A549 (cell line): ENCODE data around the gene ISCA2. TPM values are rescaled to one million over a fixed set of nuclear protein-coding genes. Genes with fewer than 3 reads are reported as not detected.

Source experiments
- ATAC-seq, 2 experiments: fragments of 200-7000 bp in 1 of 2; fragments of >200 bp in 1 of 2; cut with Nextera tagmentation in 1 of 2; cut with Tn5 transposase in 1 of 2; 3 replicates each; pipeline versions ENCODE4 v1.8.0 to v1.9.1; 2018 to 2020; ENCODE audit warnings: mild to moderate bottlenecking in 1 of 2, moderate library complexity in 1 of 2
- CTCF ChIA-PET: fragments of 300-600 bp; sonication (Branson Sonifier 250); formaldehyde crosslinking; extraction: SDS; loops from one replicate; lab custom pipeline; 2021; ENCODE audit warnings: antibody characterized with exemption, inconsistent platforms; lab: Yijun Ruan, JAX
- POLR2A ChIA-PET: fragments of 350-600 bp; formaldehyde crosslinking; extraction: SDS; loops from one replicate; lab custom pipeline; 2021; ENCODE audit warnings: antibody characterized with exemption, inconsistent platforms; lab: Yijun Ruan, JAX
- DNase-seq, 2 experiments: peaks; one replicate each; pipeline versions ENCODE4 v3.0.0 to v3.0.0-alpha.2; 2011 to 2016; ENCODE audit warnings: low read depth in 1 of 2, low spot score in 1 of 2
- FAIRE-seq: peaks from 2 replicates; lab custom pipeline; 2011; peaks lifted over from hg19 to GRCh38; lab: Jason Lieb, UNC
- H3K27ac ChIP-seq, 2 experiments: fragments of >200 bp; sonication (Bioruptor Twin); formaldehyde crosslinking; 3 replicates each; pipeline ENCODE4 v1.5.1; 2016 to 2017
- H3K4me1 ChIP-seq: fragments of >200 bp; sonication (Bioruptor Twin); formaldehyde crosslinking; 3 replicates; pipeline ENCODE4 v1.6.1; 2016
- H3K4me2 ChIP-seq: fragments of >200 bp; sonication (Bioruptor Twin); formaldehyde crosslinking; 3 replicates; pipeline ENCODE4 v1.6.1; 2016
- H3K4me3 ChIP-seq: fragments of >200 bp; sonication (Bioruptor Twin); formaldehyde crosslinking; 3 replicates; pipeline ENCODE4 v1.5.1; 2016
- H3K9me3 ChIP-seq: fragments of >200 bp; sonication (Bioruptor Twin); formaldehyde crosslinking; 3 replicates; pipeline ENCODE4 v1.6.1; 2016
- BHLHE40 ChIP-seq: IDR thresholded peaks from 2 replicates; pipeline ENCODE4 v1.6.1; 2012; ENCODE audit warnings: low read depth, low read length, inconsistent platforms
- CEBPB ChIP-seq, 2 experiments: fragments of >200 bp in 1 of 2; sonication (Bioruptor Twin) in 1 of 2; formaldehyde crosslinking in 1 of 2; IDR thresholded peaks; 2 replicates each; pipeline ENCODE4 v1.6.1; 2012 to 2016
- CHD2 ChIP-seq: fragments of 150-350 bp; IDR thresholded peaks from 2 replicates; pipeline ENCODE4 v1.6.1; 2014; ENCODE audit warnings: low read length; ENCODE audit not compliant: partially characterized antibody
- EHF ChIP-seq: fragments of 250-450 bp; sonication (Bioruptor Pico); IDR thresholded peaks from 2 replicates; pipeline ENCODE4 v1.5.0; 2020; ENCODE audit warnings: mild to moderate bottlenecking
- EHMT2 ChIP-seq: fragments of 200-600 bp; sonication (generic); IDR thresholded peaks from 2 replicates; pipeline ENCODE4 v1.6.1; 2016; ENCODE audit warnings: antibody characterized with exemption, low read depth, mild to moderate bottlenecking, moderate library complexity
- EP300 ChIP-seq, 2 experiments: fragments of >200 bp; sonication (Bioruptor Twin); formaldehyde crosslinking; IDR thresholded peaks; 2 replicates in 1 of 2; 3 replicates in 1 of 2; pipeline ENCODE4 v1.6.1; 2016 to 2017
- ESRRA ChIP-seq: fragments of 150-350 bp; IDR thresholded peaks from 2 replicates; pipeline ENCODE4 v1.6.1; 2014; ENCODE audit warnings: mild to moderate bottlenecking, low read length, borderline replicate concordance
- FOSL2 ChIP-seq, 2 experiments: fragments of 450-650 bp in 1 of 2; fragments of >200 bp in 1 of 2; sonication (Bioruptor Twin) in 1 of 2; formaldehyde crosslinking; IDR thresholded peaks; 2 replicates each; pipeline versions ENCODE4 v1.5.0 to v1.6.1; 2016 to 2020; ENCODE audit warnings: mild to moderate bottlenecking in 1 of 2, moderate library complexity in 1 of 2
- GATA3 ChIP-seq: IDR thresholded peaks from 2 replicates; pipeline ENCODE4 v1.6.1; 2012; ENCODE audit warnings: borderline replicate concordance
- HOXA7 ChIP-seq: fragments of 250-450 bp; sonication (Bioruptor Pico); IDR thresholded peaks from 2 replicates; pipeline ENCODE4 v1.5.0; 2020; ENCODE audit warnings: mild to moderate bottlenecking, moderate library complexity
- HOXB5 ChIP-seq: fragments of 250-450 bp; sonication (Bioruptor Pico); IDR thresholded peaks from 2 replicates; pipeline ENCODE4 v1.5.0; 2020; ENCODE audit warnings: mild to moderate bottlenecking, moderate library complexity
- JUN ChIP-seq, 2 experiments: fragments of >200 bp; sonication (Bioruptor Twin); formaldehyde crosslinking; IDR thresholded peaks; 2 replicates in 1 of 2; 3 replicates in 1 of 2; pipeline ENCODE4 v1.6.1; 2016 to 2017
- JUNB ChIP-seq: fragments of >200 bp; sonication (Bioruptor Twin); formaldehyde crosslinking; IDR thresholded peaks from 2 replicates; pipeline ENCODE4 v1.6.1; 2016
- MAX ChIP-seq: IDR thresholded peaks from 2 replicates; pipeline ENCODE4 v1.6.1; 2012
- MAZ ChIP-seq: fragments of 150-350 bp; IDR thresholded peaks from 2 replicates; pipeline ENCODE4 v1.6.1; 2014; ENCODE audit warnings: antibody characterized with exemption, low read depth, low read length, borderline replicate concordance
- NFE2L2 ChIP-seq: fragments of 150-350 bp; conservative IDR thresholded peaks from 2 replicates; pipeline ENCODE4 v1.6.1; 2014; ENCODE audit warnings: low read length
- NPAS2 ChIP-seq: fragments of 250-450 bp; sonication (Bioruptor Pico); IDR thresholded peaks from 2 replicates; pipeline ENCODE4 v1.8.0; 2022; ENCODE audit warnings: mild to moderate bottlenecking, moderate library complexity, borderline replicate concordance
- NR3C1 ChIP-seq: fragments of >200 bp; sonication (Bioruptor Twin); formaldehyde crosslinking; IDR thresholded peaks from 3 replicates; pipeline ENCODE4 v1.6.1; 2017
- PBX3 ChIP-seq: IDR thresholded peaks from 2 replicates; pipeline ENCODE4 v1.6.1; 2012
- PHF8 ChIP-seq: fragments of 200-600 bp; sonication (generic); IDR thresholded peaks from 2 replicates; pipeline ENCODE4 v1.6.1; 2016; ENCODE audit warnings: low read depth, mild to moderate bottlenecking, antibody characterized with exemption, moderate library complexity, borderline replicate concordance
- POLR2AphosphoS2 ChIP-seq: conservative IDR thresholded peaks from 2 replicates; pipeline ENCODE4 v1.6.1; 2012; ENCODE audit warnings: low read length, improper control_type of control experiment, inconsistent platforms
- RCOR1 ChIP-seq: fragments of 150-350 bp; IDR thresholded peaks from 2 replicates; pipeline ENCODE4 v1.6.1; 2014; ENCODE audit warnings: antibody characterized with exemption, low read length, low read depth
- TFCP2L1 ChIP-seq: fragments of 250-450 bp; sonication (Bioruptor Pico); IDR thresholded peaks from 2 replicates; pipeline ENCODE4 v1.5.0; 2021; ENCODE audit warnings: mild to moderate bottlenecking
- TP53 ChIP-seq: fragments of 250-450 bp; sonication (Bioruptor Pico); IDR thresholded peaks from 2 replicates; pipeline ENCODE4 v1.5.0; 2021; ENCODE audit warnings: mild to moderate bottlenecking, moderate library complexity
- USF2 ChIP-seq: fragments of 450-650 bp; IDR thresholded peaks from 2 replicates; pipeline ENCODE4 v1.6.1; 2014; ENCODE audit warnings: antibody characterized with exemption
- ZNF302 ChIP-seq: fragments of 250-450 bp; sonication (Bioruptor Pico); IDR thresholded peaks from 2 replicates; pipeline ENCODE4 v1.9.0; 2021; ENCODE audit warnings: inconsistent platforms, mild to moderate bottlenecking, moderate library complexity
- WGBS: methylation state at CpG from one replicate; pipeline ENCODE4 v1.1.6; 2017; ENCODE audit errors: missing lambda C conversion rate; 5-methylcytosine and 5-hydroxymethylcytosine counted together
- polyA plus RNA-seq, 4 experiments: library from polyadenylated mRNA; depleted of rRNA in 3 of 4; stranded (reverse); fragments of >200 nt; fragmentation: RNase III in 1 of 4; extraction: RNeasy Plus Mini Kit Qiagen cat#74134 plus additional on column Dnase treatment in 1 of 4; gene quantifications; 2 replicates in 3 of 4; 3 replicates in 1 of 4; pipeline ENCODE4 v1.2.3, GENCODE V29; 2011 to 2017

Gene ISCA2
- polyA plus RNA-seq, 2 of the 4 experiments (the other 2 are of a cell fraction) = 48.8 to 49.3 TPM

GRCh38 chr14:74525361-74525851 is 31.8 kb downstream of the ISCA2 start:
- no peak overlapping the region for H3K27ac ChIP-seq
- TF ChIP-seq NR3C1 (no peak), JUNB (no peak), CEBPB (IDR thresholded peaks at IDR 0.05) (no peak), BHLHE40 (no peak), GATA3 (no peak), RCOR1 (no peak), HOXA7 (no peak), NPAS2 (CRISPR knock-in tag) (no peak), CHD2 (no peak), MAX (no peak), HOXB5 (CRISPR knock-in tag) (no peak), TFCP2L1 (CRISPR knock-in tag) (no peak)
- no peak overlapping the region for H3K4me2 ChIP-seq
- WGBS = 64% methylated on average over 4 of the region's 4 CpGs
- no peak for FAIRE-seq
- ATAC-seq = no peak
- H3K4me1 ChIP-seq = no peaks in the 10 kb centered on the region
- no peak for DNase-seq
- no peak overlapping the region for H3K4me3 ChIP-seq
- no peaks in the 10 kb centered on the region for H3K9me3 ChIP-seq
- ChIA-PET CTCF (interaction anchor here (0.6 to 4.5 kb wide), 9 partner anchors 12 to 381 kb away, joined by 3 to 24 read pairs (median 4); partner anchors contain the start of gene ABCD4), POLR2A (no interaction called here)

GRCh38 chr14:74526854-74527585 is 33.5 kb downstream of the ISCA2 start:
- no peak for FAIRE-seq
- ChIA-PET POLR2A (no interaction called here), CTCF (interaction anchor here (1.6 to 4.5 kb wide), 3 partner anchors 10 to 26 kb away, joined by 5 to 24 read pairs (median 14); no protein-coding TSS in a partner anchor)
- no peak for ATAC-seq
- Histone ChIP-seq H3K4me3 (no peak overlapping the region), H3K9me3 (no peaks in the 10 kb centered on the region), H3K27ac (no peak overlapping the region), H3K4me1 (peaks cover 8% of the 10 kb centered on the region), H3K4me2 (no peak overlapping the region)
- TF ChIP-seq MAZ (no peak), POLR2AphosphoS2 (no peak), FOSL2 (IDR thresholded peaks at IDR 0.05) (no peak), FOSL2 (CRISPR knock-in tag; IDR thresholded peaks at IDR 0.05) (no peak)
- 72% methylated on average over 9 of the region's 10 CpGs for WGBS
- no peak for DNase-seq

GRCh38 chr14:74527736-74528280 is 34.2 kb downstream of the ISCA2 start:
- no peak overlapping the region for H3K27ac ChIP-seq
- POLR2A ChIA-PET = no interaction called here
- FAIRE-seq (no peak), DNase-seq (no peak), ATAC-seq (no peak)
- peaks cover 10% of the 10 kb centered on the region for H3K4me1 ChIP-seq
- CTCF ChIA-PET = interaction anchor here (0.7 to 4.5 kb wide), 4 partner anchors 9 to 190 kb away, joined by 3 to 24 read pairs (median 8); no protein-coding TSS in a partner anchor
- H3K9me3 ChIP-seq = no peaks in the 10 kb centered on the region
- H3K4me3 ChIP-seq = no peak overlapping the region
- 68% methylated on average over 9 of the region's 10 CpGs for WGBS
- TF ChIP-seq NFE2L2 (no peak), PHF8 (no peak), JUN (IDR thresholded peaks at IDR 0.05) (no peak), RCOR1 (no peak), TP53 (CRISPR knock-in tag) (no peak), USF2 (no peak), EHF (CRISPR knock-in tag) (no peak), ESRRA (no peak), PBX3 (no peak), ZNF302 (CRISPR knock-in tag) (no peak), EHMT2 (no peak), EP300 (IDR thresholded peaks at IDR 0.05) (no peak), BHLHE40 (no peak)
- no peak overlapping the region for H3K4me2 ChIP-seq
